IMR-90 (cell line): ENCODE data around the gene SYTL2.

Experiments used
- BHLHE40 ChIP-seq: fragments of 150-350 bp; IDR thresholded peaks from 2 replicates; pipeline ENCODE4 v1.6.1; 2016; ENCODE audit warnings: mild to moderate bottlenecking, low read depth, low read length
- MAZ ChIP-seq: IDR thresholded peaks from 2 replicates; pipeline ENCODE4 v1.6.1; 2012; ENCODE audit warnings: low read depth, mild to moderate bottlenecking, low read length, improper control_type of control experiment, moderate library complexity, borderline replicate concordance
- MXI1 ChIP-seq: IDR thresholded peaks from 2 replicates; pipeline ENCODE4 v1.6.1; 2012; ENCODE audit warnings: low read depth, mild to moderate bottlenecking, low read length, moderate library complexity, borderline replicate concordance
- POLR2A ChIP-seq: IDR thresholded peaks from 2 replicates; pipeline ENCODE4 v1.6.1; 2012; ENCODE audit warnings: mild to moderate bottlenecking, low read depth, low read length
- RAD21 ChIP-seq: IDR thresholded peaks from 2 replicates; pipeline ENCODE4 v1.6.1; 2012; ENCODE audit warnings: low read length, improper control_type of control experiment
- RFX5 ChIP-seq: IDR thresholded peaks from 2 replicates; pipeline ENCODE4 v1.8.0; 2012; ENCODE audit warnings: low read depth, mild to moderate bottlenecking, low read length, moderate library complexity
- TF ChIP-seq, protein P1 (sequence below): conservative IDR thresholded peaks from 2 replicates; pipeline ENCODE4 v1.5.1; 2012; ENCODE audit warnings: mild to moderate bottlenecking, low read depth, low read length, improper control_type of control experiment
- TF ChIP-seq, protein P2 (sequence below): fragments of 150-350 bp; IDR thresholded peaks from 2 replicates; pipeline ENCODE4 v1.6.1; 2017; ENCODE audit warnings: mild to moderate bottlenecking, antibody characterized with exemption, low read length, low read depth

DNA sequence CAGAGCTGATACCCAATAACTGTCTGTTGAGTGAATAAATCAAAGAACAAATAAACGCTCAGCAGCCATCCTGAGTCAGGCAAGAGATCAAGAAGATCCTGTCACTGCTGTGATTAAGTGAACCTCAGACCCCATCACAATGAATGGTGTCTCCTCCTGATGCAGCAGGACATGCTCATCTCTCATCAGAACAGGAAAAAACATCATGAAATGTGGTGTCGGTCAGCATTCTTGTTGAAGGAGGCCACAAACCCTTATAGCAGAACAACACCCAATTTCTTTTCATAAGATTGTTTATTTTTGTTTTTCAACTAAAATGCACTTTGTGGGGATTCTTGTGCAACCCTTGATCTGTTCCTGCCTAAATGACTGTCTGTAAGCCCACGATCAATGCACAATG, 60.3 kb downstream of the SYTL2 start:
- no peak for TF ChIP-seq RFX5
- TF ChIP-seq, protein P1, sequence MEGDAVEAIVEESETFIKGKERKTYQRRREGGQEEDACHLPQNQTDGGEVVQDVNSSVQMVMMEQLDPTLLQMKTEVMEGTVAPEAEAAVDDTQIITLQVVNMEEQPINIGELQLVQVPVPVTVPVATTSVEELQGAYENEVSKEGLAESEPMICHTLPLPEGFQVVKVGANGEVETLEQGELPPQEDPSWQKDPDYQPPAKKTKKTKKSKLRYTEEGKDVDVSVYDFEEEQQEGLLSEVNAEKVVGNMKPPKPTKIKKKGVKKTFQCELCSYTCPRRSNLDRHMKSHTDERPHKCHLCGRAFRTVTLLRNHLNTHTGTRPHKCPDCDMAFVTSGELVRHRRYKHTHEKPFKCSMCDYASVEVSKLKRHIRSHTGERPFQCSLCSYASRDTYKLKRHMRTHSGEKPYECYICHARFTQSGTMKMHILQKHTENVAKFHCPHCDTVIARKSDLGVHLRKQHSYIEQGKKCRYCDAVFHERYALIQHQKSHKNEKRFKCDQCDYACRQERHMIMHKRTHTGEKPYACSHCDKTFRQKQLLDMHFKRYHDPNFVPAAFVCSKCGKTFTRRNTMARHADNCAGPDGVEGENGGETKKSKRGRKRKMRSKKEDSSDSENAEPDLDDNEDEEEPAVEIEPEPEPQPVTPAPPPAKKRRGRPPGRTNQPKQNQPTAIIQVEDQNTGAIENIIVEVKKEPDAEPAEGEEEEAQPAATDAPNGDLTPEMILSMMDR: no peak
- TF ChIP-seq RAD21: no peak
- TF ChIP-seq, protein P2, sequence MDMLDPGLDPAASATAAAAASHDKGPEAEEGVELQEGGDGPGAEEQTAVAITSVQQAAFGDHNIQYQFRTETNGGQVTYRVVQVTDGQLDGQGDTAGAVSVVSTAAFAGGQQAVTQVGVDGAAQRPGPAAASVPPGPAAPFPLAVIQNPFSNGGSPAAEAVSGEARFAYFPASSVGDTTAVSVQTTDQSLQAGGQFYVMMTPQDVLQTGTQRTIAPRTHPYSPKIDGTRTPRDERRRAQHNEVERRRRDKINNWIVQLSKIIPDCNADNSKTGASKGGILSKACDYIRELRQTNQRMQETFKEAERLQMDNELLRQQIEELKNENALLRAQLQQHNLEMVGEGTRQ: no peak
- no peak for TF ChIP-seq POLR2A
- TF ChIP-seq BHLHE40: no peak
- TF ChIP-seq MAZ: no peak
- no peak for TF ChIP-seq MXI1
